22Rv1 (cell line): ENCODE results near the gene MUTYH.

Experiments used
- H3K27ac ChIP-seq: fragments of 450-650 bp; 2 replicates; pipeline ENCODE4 v1.5.1; 2017
- CTCF ChIP-seq: fragments of 450-650 bp; IDR thresholded peaks from 2 replicates; pipeline ENCODE4 v1.5.1; 2017; ENCODE audit warnings: mild to moderate bottlenecking
- ZFX ChIP-seq: fragments of 450-650 bp; IDR thresholded peaks from 2 replicates; pipeline ENCODE4 v1.6.1; 2017; ENCODE audit warnings: antibody characterized with exemption, borderline replicate concordance

The MUTYH gene

GRCh38 chr1:45317166-45317565 is 23.1 kb downstream of the MUTYH start:
- TF ChIP-seq ZFX (no peak), CTCF (no peak)
- no peak overlapping the region for H3K27ac ChIP-seq

- TF ChIP-seq CTCF (no peak), ZFX (no peak)
Measured at GRCh38 chr1:45314266-45314665, 26.0 kb downstream of the MUTYH start.

GRCh38 chr1:45306905-45307304 is 33.3 kb downstream of the MUTYH start:
- TF ChIP-seq ZFX, result no peak
- TF ChIP-seq CTCF, result no peak
- H3K27ac ChIP-seq, result no peak overlapping the region

More at GRCh38 chr1:45314266-45314665, 26.0 kb downstream of the MUTYH start:
- H3K27ac ChIP-seq, result peak overlapping the region; percentile 66

GRCh38 chr1:45306319-45306718 is 33.9 kb downstream of the MUTYH start:
- TF ChIP-seq ZFX (no peak), CTCF (no peak)
- no peak overlapping the region for H3K27ac ChIP-seq

- TF ChIP-seq ZFX (no peak), CTCF (no peak)
- H3K27ac ChIP-seq, result no peak overlapping the region
Measured at GRCh38 chr1:45305231-45305630, 35.0 kb downstream of the MUTYH start.

- TF ChIP-seq ZFX (no peak), CTCF (peak; percentile 42)
- peak overlapping the region; percentile 79 for H3K27ac ChIP-seq
Measured at GRCh38 chr1:45304311-45305081, 35.7 kb downstream of the MUTYH start.

GRCh38 chr1:45303520-45304310 is 36.5 kb downstream of the MUTYH start:
- H3K27ac ChIP-seq, result peak overlapping the region; percentile 79
- TF ChIP-seq ZFX (no peak), CTCF (peak; percentile 83)
